Kidney epithelial cell (primary cell): ENCODE data around the gene ABCB11. TPM values are rescaled to one million over a fixed set of nuclear protein-coding genes. Genes with fewer than 3 reads are reported as not detected.

ENCODE experiments used
- DNase-seq: peaks from one replicate; pipeline ENCODE4 v3.0.0-alpha.2; 2010; ENCODE audit warnings: low read depth
- H3K27me3 ChIP-seq: 2 replicates; pipeline ENCODE4 v1.6.0; 2011; ENCODE audit warnings: low read length; ENCODE audit not compliant: control insufficient read depth, insufficient read depth
- H3K36me3 ChIP-seq: 2 replicates; pipeline ENCODE4 v1.5.1; 2011; ENCODE audit warnings: low read length; ENCODE audit not compliant: control insufficient read depth, insufficient read depth
- H3K4me3 ChIP-seq: 2 replicates; pipeline ENCODE4 v1.5.1; 2011; ENCODE audit warnings: low read depth, mild to moderate bottlenecking, control low read depth, low read length
- CTCF ChIP-seq: IDR thresholded peaks from 2 replicates; pipeline ENCODE4 v1.5.1; 2011; ENCODE audit warnings: mild to moderate bottlenecking, moderate library complexity, low read length, control low read depth, inconsistent platforms; ENCODE audit not compliant: insufficient read depth, poor library complexity, severe bottlenecking
- total RNA-seq: library from RNA; depleted of rRNA; stranded (reverse); fragments of >200 nt; gene quantifications from 2 replicates; pipeline ENCODE4 v1.2.3, GENCODE V29; 2015

The ABCB11 gene
- total RNA-seq, 1 donor from 2014 or later, result not detected

DNA sequence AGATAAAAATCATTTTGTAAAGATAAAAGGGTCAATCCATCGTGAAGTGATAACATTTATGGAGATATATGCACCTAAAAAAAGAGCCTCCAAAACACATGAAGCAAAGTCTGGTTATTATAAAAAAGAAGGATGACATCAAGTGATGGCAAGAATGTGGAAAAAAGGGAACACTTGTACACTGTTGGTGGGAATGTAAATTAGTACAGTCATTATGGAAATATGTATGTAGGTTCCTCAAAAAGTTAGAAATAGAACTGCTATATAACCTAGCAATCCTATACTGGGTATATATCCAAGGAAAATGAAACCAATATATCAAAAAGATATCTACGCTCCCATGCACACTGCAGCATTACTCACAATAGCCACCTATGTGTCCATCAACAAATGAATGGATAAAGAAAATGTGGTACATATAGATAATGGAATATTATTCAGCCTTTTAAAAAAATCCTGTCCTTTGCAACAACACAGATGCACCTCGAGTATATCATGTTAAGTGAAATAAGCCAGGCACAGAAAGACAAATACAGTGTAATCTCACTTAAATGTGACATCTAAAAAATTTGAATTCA lies 28.9 kb downstream of the ABCB11 start:
- DNase-seq, result no peak
- no peaks in the 10 kb centered on the region for H3K36me3 ChIP-seq
- no peak for TF ChIP-seq CTCF
- H3K27me3 ChIP-seq, result no peaks in the 10 kb centered on the region
- no peak overlapping the region for H3K4me3 ChIP-seq

DNA sequence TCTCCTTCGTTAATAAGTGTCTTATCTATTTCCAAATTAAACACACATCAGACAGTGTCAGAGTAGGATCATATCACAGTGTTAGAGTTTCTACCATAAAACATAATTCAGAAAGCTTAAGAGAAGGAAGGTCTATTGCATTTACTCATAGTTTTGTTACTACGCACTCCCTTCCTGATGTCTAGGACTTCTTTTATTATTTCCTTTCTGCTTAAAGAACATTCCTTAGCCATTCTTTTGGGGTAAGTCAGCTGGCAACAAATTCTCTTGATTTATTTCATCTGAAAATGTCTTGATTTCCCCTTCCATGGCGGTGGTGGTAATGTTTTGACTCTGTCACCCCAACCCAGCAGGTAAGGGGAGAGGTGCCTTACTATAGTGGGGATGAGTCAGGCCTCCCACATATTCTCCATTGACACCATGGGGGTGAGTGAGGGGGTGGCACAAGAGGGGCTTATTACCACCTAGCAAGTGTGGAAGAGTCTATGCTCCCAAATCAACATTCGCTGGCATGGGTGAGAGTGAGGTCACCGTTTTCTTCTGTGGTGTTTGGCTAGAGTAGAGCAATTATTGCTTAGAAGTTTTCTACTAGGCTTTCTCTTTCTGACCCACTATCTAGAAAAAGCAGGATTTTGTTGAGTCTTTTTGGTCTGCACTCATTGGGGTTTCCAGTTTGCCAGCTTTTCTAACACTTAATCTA lies 29.9 kb downstream of the ABCB11 start:
- H3K36me3 ChIP-seq, result no peaks in the 10 kb centered on the region
- H3K4me3 ChIP-seq, result no peak overlapping the region
- DNase-seq, result no peak
- H3K27me3 ChIP-seq, result no peaks in the 10 kb centered on the region
- TF ChIP-seq CTCF, result no peak

GRCh38 chr2:168999668-169000213 lies 31.4 kb downstream of the ABCB11 start:
- Histone ChIP-seq H3K27me3 (no peaks in the 10 kb centered on the region), H3K4me3 (no peak overlapping the region), H3K36me3 (no peaks in the 10 kb centered on the region)
- no peak for TF ChIP-seq CTCF
- DNase-seq, result no peak

GRCh38 chr2:168998609-168999211 lies 32.4 kb downstream of the ABCB11 start:
- TF ChIP-seq CTCF, result no peak
- no peaks in the 10 kb centered on the region for H3K36me3 ChIP-seq
- H3K27me3 ChIP-seq, result no peaks in the 10 kb centered on the region
- no peak for DNase-seq
- no peak overlapping the region for H3K4me3 ChIP-seq

DNA sequence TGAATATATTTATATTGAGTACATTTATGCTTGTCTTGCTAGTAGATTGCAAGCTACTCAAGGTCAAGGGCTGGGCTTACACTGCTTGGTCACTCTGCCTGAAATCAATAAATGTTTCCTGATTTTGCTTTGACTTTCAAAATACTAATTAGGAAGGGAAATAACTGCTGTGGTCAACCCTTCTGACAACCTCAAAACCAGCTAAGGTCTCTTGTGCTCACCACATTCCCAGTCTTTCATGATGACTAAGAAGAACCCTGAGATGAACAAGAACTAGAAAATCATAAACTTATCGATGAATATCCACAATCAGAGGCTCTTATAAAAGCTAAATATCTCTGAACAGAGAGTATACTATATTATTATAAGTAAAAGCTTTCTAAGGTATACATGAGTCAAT lies 33.3 kb downstream of the ABCB11 start:
- H3K4me3 ChIP-seq, result no peak overlapping the region
- no peak for TF ChIP-seq CTCF
- DNase-seq, result no peak
- no peaks in the 10 kb centered on the region for H3K36me3 ChIP-seq
- H3K27me3 ChIP-seq, result no peaks in the 10 kb centered on the region

DNA sequence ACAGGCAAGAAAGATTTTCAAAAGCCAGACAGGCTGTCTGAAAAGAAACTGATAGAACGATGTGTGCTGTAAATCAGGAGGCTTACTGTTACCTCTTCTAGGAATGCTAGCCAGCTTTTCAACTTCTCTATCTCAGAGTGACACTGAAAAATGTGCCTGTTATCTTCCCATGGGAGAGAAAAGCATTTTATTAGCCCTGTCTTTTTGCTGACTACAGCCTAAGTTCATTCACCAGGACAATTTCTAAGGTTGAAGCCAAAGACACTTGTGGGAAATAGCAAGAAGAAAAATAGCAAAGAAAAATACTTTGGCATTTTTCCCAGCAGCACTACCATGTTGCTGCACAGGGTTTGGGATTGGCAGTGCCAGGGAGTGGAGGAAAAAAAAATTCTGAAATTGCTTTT lies 34.0 kb downstream of the ABCB11 start:
- Histone ChIP-seq H3K27me3 (no peaks in the 10 kb centered on the region), H3K4me3 (no peak overlapping the region), H3K36me3 (no peaks in the 10 kb centered on the region)
- no peak for TF ChIP-seq CTCF
- DNase-seq, result no peak
